RWPE1 (cell line): ENCODE data around the gene GPN3.
"Not testable (repeated sequence)": the region's sequence is repeated elsewhere in the genome, so short reads cannot be mapped to it uniquely, and the experiment has no call there.

ENCODE experiments used
- CTCF ChIA-PET: fragments of 350-600 bp; sonication (Branson Sonifier 250); formaldehyde crosslinking; extraction: SDS; loops from one replicate; lab custom pipeline; 2021; lab: Yijun Ruan, JAX
- POLR2A ChIA-PET: fragments of 400-600 bp; formaldehyde crosslinking; extraction: SDS; loops from one replicate; lab custom pipeline; 2020; ENCODE audit warnings: antibody characterized with exemption; ENCODE audit not compliant: low non-redundant PET; lab: Yijun Ruan, JAX
- DNase-seq: peaks from one replicate; pipeline ENCODE4 v3.0.0; 2012; ENCODE audit warnings: low spot score
- H3K27ac ChIP-seq: fragments of 450-650 bp; 2 replicates; pipeline ENCODE4 v1.5.1; 2017
- TF ChIP-seq, protein P1 (sequence below): fragments of 450-650 bp; conservative IDR thresholded peaks from 2 replicates; pipeline ENCODE4 v1.5.1; 2017; ENCODE audit warnings: low read depth, mild to moderate bottlenecking

Gene GPN3

DNA sequence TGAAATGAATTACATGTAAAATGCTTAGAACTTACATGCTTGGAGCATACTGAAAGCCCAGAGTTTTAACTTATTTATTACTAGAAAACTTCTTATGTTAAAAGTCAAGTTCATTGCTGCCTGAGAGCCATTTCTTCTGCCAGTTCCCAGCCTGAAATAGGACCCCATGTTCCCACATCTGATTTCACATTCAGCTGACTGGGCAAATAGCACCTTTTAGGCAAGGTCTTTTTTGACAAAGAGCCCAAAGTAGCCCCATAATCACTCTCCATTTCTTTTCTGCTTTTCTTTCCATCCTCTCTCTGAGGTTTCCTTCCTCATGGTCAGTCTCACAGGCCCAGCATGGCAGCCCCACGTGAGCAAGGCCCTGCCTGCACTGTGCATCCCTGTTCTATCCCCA lies 16.8 kb downstream of the GPN3 start:
- CTCF ChIA-PET = interaction anchor here (0.5 to 2.3 kb wide), 2 partner anchors 48 to 151 kb away, joined by 3 to 20 read pairs; no protein-coding TSS in a partner anchor

DNA sequence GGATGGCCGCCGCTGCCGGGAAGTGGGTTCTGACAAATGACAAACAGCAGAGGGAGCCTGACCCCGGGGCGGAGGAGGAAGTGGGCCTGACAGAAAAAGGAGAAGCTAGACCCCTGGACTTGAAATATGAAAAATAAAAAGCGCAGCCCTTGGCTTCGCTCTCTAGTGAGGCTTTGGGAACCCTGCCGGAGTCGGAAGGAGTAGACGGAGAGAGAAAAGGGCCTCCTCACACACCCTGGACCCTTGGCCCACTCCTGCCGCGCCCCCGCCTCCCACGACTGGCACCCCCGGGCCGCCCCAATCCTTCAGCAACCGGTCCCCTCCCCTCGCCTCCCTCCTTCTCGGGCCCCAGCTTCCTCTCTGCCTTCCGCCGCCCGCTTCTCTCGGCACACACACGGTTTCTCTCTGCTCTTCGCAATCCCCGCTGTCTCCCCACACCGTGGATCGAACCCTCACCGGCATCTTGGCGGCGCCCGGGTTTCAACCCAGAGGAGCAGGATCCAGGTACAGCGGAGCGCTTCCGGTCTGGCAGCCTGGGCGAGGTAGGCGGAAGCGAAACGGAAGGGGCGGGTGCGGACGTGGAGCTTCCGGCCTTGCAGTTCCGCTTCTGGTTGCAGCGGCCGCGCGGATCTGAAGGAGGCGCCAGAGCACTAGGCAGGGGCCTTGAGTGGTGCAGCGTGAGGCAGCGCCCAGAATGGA lies 18.1 kb downstream of the GPN3 start, which contains the start of gene ARPC3:
Gene ARPC3, minus strand, starts transcription at position 539 of the 699 bp plus-strand sequence. Its CDS starts 77 bp downstream, at position 462.
- ChIA-PET POLR2A (no interaction called here), CTCF (interaction anchor here (0.6 to 2.3 kb wide), 18 partner anchors 9 to 1562 kb away, joined by 3 to 20 read pairs (median 4); partner anchors contain the start of gene GPN3)
- DNase-seq = peak; percentile 85

More for the DNA sequence above, 16.8 kb downstream of the GPN3 start:
- DNase-seq = no peak
- POLR2A ChIA-PET = no interaction called here
- H3K27ac ChIP-seq = peak overlapping the region; percentile 31
- TF ChIP-seq, protein P1, sequence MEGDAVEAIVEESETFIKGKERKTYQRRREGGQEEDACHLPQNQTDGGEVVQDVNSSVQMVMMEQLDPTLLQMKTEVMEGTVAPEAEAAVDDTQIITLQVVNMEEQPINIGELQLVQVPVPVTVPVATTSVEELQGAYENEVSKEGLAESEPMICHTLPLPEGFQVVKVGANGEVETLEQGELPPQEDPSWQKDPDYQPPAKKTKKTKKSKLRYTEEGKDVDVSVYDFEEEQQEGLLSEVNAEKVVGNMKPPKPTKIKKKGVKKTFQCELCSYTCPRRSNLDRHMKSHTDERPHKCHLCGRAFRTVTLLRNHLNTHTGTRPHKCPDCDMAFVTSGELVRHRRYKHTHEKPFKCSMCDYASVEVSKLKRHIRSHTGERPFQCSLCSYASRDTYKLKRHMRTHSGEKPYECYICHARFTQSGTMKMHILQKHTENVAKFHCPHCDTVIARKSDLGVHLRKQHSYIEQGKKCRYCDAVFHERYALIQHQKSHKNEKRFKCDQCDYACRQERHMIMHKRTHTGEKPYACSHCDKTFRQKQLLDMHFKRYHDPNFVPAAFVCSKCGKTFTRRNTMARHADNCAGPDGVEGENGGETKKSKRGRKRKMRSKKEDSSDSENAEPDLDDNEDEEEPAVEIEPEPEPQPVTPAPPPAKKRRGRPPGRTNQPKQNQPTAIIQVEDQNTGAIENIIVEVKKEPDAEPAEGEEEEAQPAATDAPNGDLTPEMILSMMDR = no peak

DNA sequence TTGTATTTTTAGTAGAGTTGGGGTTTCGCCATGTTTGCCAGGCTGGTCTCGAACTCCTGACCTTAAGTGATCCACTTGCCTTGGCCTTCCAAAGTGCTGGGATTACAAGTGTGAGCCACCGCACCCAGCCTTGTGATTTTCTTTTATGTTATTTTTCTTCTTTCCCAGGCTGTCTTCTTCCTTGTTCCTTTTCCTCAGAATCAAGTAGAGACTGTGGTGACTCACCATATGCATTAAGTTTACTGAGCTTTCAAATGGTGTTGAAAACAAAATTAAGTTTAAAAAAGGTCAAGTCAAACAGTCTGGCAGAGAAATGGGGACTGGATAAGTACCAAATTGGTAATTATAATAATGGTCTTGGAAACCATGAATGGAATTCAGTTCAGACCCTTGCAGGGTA lies 23.6 kb downstream of the GPN3 start:
- ChIA-PET CTCF (interaction anchor here (0.7 kb wide), 1 partner anchor 371 kb away, joined by 4 read pairs; no protein-coding TSS in a partner anchor), POLR2A (no interaction called here)
- TF ChIP-seq, protein P1 = no peak
- DNase-seq = no peak
- no peak overlapping the region for H3K27ac ChIP-seq

More for the DNA sequence above, 18.1 kb downstream of the GPN3 start, which contains the start of gene ARPC3:
- TF ChIP-seq, protein P1 = peak; percentile 90
- peak within 1 kb of the TSS; percentile 90 for H3K27ac ChIP-seq

DNA sequence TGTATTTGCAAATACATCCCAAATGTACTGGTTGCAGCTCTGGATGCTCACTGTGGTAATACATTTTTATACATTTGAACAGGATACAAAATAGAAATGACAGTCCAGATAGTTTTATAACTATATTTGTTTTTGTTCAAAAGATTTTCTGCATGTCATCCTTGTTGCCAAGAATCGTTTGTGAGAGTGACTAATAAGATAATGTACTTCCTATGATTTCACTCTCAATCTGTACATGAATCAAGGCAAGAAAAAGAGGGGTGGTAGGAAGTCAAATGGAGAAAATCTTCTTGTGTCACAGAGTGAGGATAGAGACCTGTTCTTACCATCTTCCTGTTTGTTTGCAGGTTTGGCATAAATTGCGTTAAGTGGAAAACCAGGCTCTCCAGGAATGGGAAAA lies 31.8 kb downstream of the GPN3 start:
- TF ChIP-seq, protein P1 = no peak
- CTCF ChIA-PET = no interaction called here
- H3K27ac ChIP-seq = no peak overlapping the region
- DNase-seq = no peak
- POLR2A ChIA-PET = no interaction called here

DNA sequence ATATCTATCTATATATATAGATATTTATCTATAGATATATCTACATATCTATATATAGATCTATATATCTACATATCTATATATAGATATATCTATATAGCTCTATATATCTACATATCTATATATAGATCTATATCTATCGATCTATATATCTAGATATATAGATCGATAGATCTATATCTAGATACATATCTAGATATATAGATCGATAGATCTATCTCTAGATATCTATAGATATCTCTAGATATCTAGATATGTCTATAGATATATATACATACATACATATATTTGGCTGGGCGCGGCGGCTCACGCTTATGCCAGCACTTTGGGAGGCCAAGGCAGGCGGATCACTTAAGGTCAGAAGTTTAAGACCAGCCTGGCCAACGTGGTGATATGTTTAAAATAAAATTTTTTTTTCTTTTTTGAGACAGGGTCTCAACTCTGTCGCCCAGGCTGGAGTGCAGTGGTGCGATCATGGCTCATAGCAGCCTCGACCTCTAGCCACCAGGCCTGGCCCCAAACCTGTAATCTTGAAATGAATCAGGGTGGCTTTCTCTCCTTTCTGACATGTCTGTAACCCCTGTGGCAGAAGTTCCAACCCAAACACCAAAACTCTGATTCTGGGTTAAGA lies 36.0 kb downstream of the GPN3 start:
- CTCF ChIA-PET = interaction anchor here (0.5 to 1.6 kb wide), 19 partner anchors 9 to 1296 kb away, joined by 3 to 15 read pairs (median 5); partner anchors contain the start of genes ARPC3 and GPN3
- TF ChIP-seq, protein P1 = no peak
- peak overlapping the region; percentile 44 for H3K27ac ChIP-seq
- DNase-seq = no peak
- POLR2A ChIA-PET = no interaction called here

DNA sequence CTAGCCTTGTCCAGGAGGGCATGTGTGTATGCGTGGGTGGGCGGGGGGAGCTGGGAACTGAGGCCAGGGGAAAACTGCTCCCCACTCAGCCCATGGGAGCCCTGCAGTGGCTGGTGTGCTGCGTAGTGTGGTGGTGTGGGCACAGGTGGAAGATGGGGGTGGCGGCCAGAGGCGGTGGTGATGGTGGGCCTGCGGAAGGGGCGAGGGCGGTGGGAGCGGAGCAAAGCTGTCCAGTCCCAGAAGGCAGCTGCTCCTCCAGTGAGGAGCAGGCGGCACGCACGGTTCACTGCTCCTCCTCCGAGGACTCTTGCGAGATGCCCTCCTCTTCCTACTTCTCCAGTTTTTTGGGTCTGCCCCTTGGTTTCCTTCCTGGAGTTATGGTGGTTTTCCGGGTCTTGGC lies 38.4 kb downstream of the GPN3 start:
- POLR2A ChIA-PET, CTCF ChIA-PET, DNase-seq, H3K27ac ChIP-seq: not testable (repeated sequence)
